ENCODE results near the gene C12orf42.

DNA sequence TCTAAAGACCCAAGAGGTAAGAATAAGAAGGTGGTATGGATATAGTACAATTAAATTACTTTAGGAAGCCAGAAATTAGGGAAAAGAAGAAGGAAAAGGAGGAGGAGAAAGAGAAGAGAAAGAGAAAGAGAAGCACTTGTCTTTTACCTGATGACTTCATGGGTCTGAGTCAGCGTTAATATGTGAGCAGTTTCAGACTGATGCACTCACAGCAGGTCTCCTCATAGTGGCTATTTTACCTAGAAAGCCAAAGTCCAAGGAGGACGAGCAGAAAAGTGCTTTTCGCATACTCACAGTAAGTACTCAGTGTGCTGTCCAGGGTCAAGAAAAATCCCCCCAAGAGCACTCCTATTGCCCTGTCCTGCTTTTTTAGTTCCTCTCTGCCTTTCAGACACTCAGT is 222.1 kb downstream of the C12orf42 start:
- no peak for TF ChIP-seq EZH2 (IDR thresholded peaks at IDR 0.05; ENCODE audit: insufficient read depth, poor library complexity, severe bottlenecking)
- TF ChIP-seq EZH2phosphoT487 (IDR thresholded peaks at IDR 0.05; ENCODE audit: insufficient read depth, low read depth): no peak

All from GM23248 (cell line).